GM23338 (cell line): Measurements from ENCODE around the gene RAD51B. TPM values are rescaled to one million over a fixed set of nuclear protein-coding genes. Genes with fewer than 3 reads are reported as not detected.

ENCODE experiments used
- ATAC-seq: fragments of 200-7000 bp; cut with Tn5 transposase; 3 replicates; pipeline ENCODE4 v1.9.1; 2020
- DNase-seq: peaks from one replicate; pipeline ENCODE4 v3.0.0-alpha.2; 2015; ENCODE audit warnings: low spot score
- H2AFZ ChIP-seq: fragments of 200-600 bp; sonication (generic); 2 replicates; pipeline ENCODE4 v1.8.0; 2016; ENCODE audit warnings: antibody characterized with exemption, mild to moderate bottlenecking, moderate library complexity
- H3F3A ChIP-seq: fragments of 200-600 bp; sonication (generic); replicated peaks from 2 replicates; pipeline ENCODE4 v1.8.0; 2017; ENCODE audit warnings: antibody characterized with exemption, mixed run types, low read depth
- H3K27ac ChIP-seq: fragments of 200-600 bp; sonication (generic); 2 replicates; pipeline ENCODE4 v1.6.1; 2016; ENCODE audit warnings: low read depth
- H3K27me3 ChIP-seq: fragments of 200-600 bp; sonication (generic); 2 replicates; pipeline ENCODE4 v1.8.0; 2016; ENCODE audit warnings: mild to moderate bottlenecking, mixed run types, moderate library complexity; ENCODE audit not compliant: insufficient read depth
- H3K36me3 ChIP-seq: fragments of 200-600 bp; sonication (generic); 2 replicates; pipeline ENCODE4 v1.8.0; 2016; ENCODE audit warnings: mild to moderate bottlenecking; ENCODE audit not compliant: insufficient read depth
- H3K4me1 ChIP-seq: fragments of 200-600 bp; sonication (generic); 2 replicates; pipeline ENCODE4 v1.8.0; 2016; ENCODE audit warnings: mild to moderate bottlenecking, moderate library complexity; ENCODE audit not compliant: insufficient read depth
- H3K4me2 ChIP-seq: fragments of 200-600 bp; sonication (generic); 2 replicates; pipeline ENCODE4 v1.7.1; 2017; ENCODE audit warnings: mixed run types
- H3K4me3 ChIP-seq: fragments of 200-600 bp; sonication (generic); 2 replicates; pipeline ENCODE4 v1.6.1; 2016; ENCODE audit warnings: mixed run types
- H3K79me2 ChIP-seq: fragments of 200-600 bp; sonication (generic); replicated peaks from 2 replicates; pipeline ENCODE4 v1.8.0; 2017; ENCODE audit warnings: mild to moderate bottlenecking; ENCODE audit not compliant: insufficient read depth
- H3K9me2 ChIP-seq: fragments of 200-600 bp; sonication (generic); 2 replicates; pipeline ENCODE4 v1.8.0; 2017; ENCODE audit not compliant: insufficient read depth
- H4K20me1 ChIP-seq: fragments of 200-600 bp; sonication (generic); replicated peaks from 2 replicates; pipeline ENCODE4 v1.8.0; 2017; ENCODE audit warnings: mild to moderate bottlenecking; ENCODE audit not compliant: insufficient read depth
- H3K27ac Mint-ChIP-seq: 2 replicates; pipeline ENCODE4 v1.8.0; 2020; ENCODE audit warnings: inconsistent platforms, mild to moderate bottlenecking, moderate library complexity, mixed read lengths
- H3K27me3 Mint-ChIP-seq: 3 replicates; pipeline ENCODE4 v1.8.0; 2022; ENCODE audit warnings: low read depth, mild to moderate bottlenecking, moderate library complexity, mixed read lengths, inconsistent platforms; ENCODE audit not compliant: insufficient read depth, poor library complexity
- H3K36me3 Mint-ChIP-seq: 3 replicates; pipeline ENCODE4 v1.8.0; 2021; ENCODE audit warnings: low read depth, mild to moderate bottlenecking, inconsistent platforms, moderate library complexity, mixed read lengths
- H3K4me1 Mint-ChIP-seq: 3 replicates; pipeline ENCODE4 v1.8.0; 2020; ENCODE audit warnings: mild to moderate bottlenecking, inconsistent platforms, mixed read lengths
- H3K4me3 Mint-ChIP-seq: 3 replicates; pipeline ENCODE4 v1.8.0; 2021; ENCODE audit warnings: moderate library complexity, mild to moderate bottlenecking, inconsistent platforms, mixed read lengths
- H3K9me3 Mint-ChIP-seq: 3 replicates; pipeline ENCODE4 v1.8.0; 2020; ENCODE audit warnings: moderate library complexity, mild to moderate bottlenecking, inconsistent platforms, mixed read lengths
- CREB1 ChIP-seq: fragments of 250-450 bp; sonication (Bioruptor Pico); IDR thresholded peaks from 2 replicates; pipeline ENCODE4 v1.5.0; 2020; ENCODE audit warnings: low read depth, mild to moderate bottlenecking, moderate library complexity
- EZH2 ChIP-seq: fragments of 200-600 bp; sonication (generic); IDR thresholded peaks from one replicate; pipeline ENCODE4 v1.8.0; 2017; ENCODE audit warnings: antibody characterized with exemption, mild to moderate bottlenecking, low read depth; ENCODE audit not compliant: unreplicated experiment
- EZH2phosphoT487 ChIP-seq: fragments of 200-600 bp; sonication (generic); IDR thresholded peaks from one replicate; pipeline ENCODE4 v1.8.1; 2018; ENCODE audit warnings: antibody characterized with exemption; ENCODE audit not compliant: unreplicated experiment
- NANOG ChIP-seq: IDR thresholded peaks from 2 replicates; pipeline ENCODE4 v1.6.1; 2016; ENCODE audit warnings: antibody characterized with exemption, borderline replicate concordance
- POLR2AphosphoS5 ChIP-seq: IDR thresholded peaks from 2 replicates; pipeline ENCODE4 v1.6.1; 2016; ENCODE audit warnings: antibody characterized with exemption, low read depth
- STAT1 ChIP-seq: IDR thresholded peaks from one replicate; pipeline ENCODE4 v1.6.1; 2016; ENCODE audit warnings: antibody characterized with exemption; ENCODE audit not compliant: unreplicated experiment
- ZNF114 ChIP-seq: fragments of 250-450 bp; sonication (Bioruptor Pico); IDR thresholded peaks from 2 replicates; pipeline ENCODE4 v1.5.0; 2020; ENCODE audit warnings: mild to moderate bottlenecking, moderate library complexity
- ZNF331 ChIP-seq: fragments of 250-450 bp; sonication (Bioruptor Pico); IDR thresholded peaks from 2 replicates; pipeline ENCODE4 v1.5.0; 2020; ENCODE audit warnings: low read depth, mild to moderate bottlenecking, moderate library complexity
- polyA plus RNA-seq: library from polyadenylated mRNA; unstranded; fragments of >200 nt; fragmentation: Nextera tagmentation; extraction: Ambion mirVana; gene quantifications from 2 replicates; pipeline ENCODE4 v1.2.1, GENCODE V29; 2016
- total RNA-seq: library from RNA; depleted of rRNA; stranded (reverse); fragments of >200 nt; shearing (Covaris generic); gene quantifications from 2 replicates; pipeline ENCODE4 v1.2.3, GENCODE V29; 2014
- TF ChIP-seq, protein P1 (sequence below): IDR thresholded peaks from 2 replicates; pipeline ENCODE4 v1.6.1; 2016; ENCODE audit warnings: antibody characterized with exemption
- TF ChIP-seq, protein P2 (sequence below): IDR thresholded peaks from one replicate; pipeline ENCODE4 v1.6.1; 2018; ENCODE audit warnings: antibody characterized with exemption; ENCODE audit not compliant: unreplicated experiment
- TF ChIP-seq, protein P3 (sequence below): fragments of 250-450 bp; sonication (Bioruptor Pico); IDR thresholded peaks from 2 replicates; pipeline ENCODE4 v1.5.0; 2020; ENCODE audit warnings: mild to moderate bottlenecking, moderate library complexity

The RAD51B gene
- total and polyA plus RNA-seq, 2 experiments from 2014 or later: 15.7 to 29.1 TPM

DNA sequence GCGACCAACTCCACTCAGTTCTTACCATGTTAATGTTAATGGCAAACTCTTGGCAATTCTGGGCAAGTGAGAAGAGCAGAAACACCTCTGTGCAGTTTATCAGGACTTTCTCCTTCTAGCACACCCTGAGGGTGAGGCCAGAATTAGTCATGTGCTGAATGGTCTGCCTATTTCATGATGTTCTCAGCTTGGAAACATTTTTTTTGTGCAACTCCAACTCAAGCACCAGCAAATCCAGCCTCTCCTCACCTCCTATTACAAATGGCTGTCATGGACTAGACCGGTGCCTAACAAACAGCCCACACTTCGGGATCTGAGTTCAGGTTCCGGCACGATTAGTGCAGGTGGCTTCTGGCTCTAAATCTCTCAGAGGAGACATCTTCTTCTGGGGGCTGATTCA is 727.3 kb downstream of the RAD51B start (continued):
- TF ChIP-seq ZNF331 (CRISPR knock-in tag) (no peak), POLR2AphosphoS5 (no peak), EZH2phosphoT487 (no peak)
- TF ChIP-seq, protein P1, sequence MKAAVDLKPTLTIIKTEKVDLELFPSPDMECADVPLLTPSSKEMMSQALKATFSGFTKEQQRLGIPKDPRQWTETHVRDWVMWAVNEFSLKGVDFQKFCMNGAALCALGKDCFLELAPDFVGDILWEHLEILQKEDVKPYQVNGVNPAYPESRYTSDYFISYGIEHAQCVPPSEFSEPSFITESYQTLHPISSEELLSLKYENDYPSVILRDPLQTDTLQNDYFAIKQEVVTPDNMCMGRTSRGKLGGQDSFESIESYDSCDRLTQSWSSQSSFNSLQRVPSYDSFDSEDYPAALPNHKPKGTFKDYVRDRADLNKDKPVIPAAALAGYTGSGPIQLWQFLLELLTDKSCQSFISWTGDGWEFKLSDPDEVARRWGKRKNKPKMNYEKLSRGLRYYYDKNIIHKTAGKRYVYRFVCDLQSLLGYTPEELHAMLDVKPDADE: no peak

DNA sequence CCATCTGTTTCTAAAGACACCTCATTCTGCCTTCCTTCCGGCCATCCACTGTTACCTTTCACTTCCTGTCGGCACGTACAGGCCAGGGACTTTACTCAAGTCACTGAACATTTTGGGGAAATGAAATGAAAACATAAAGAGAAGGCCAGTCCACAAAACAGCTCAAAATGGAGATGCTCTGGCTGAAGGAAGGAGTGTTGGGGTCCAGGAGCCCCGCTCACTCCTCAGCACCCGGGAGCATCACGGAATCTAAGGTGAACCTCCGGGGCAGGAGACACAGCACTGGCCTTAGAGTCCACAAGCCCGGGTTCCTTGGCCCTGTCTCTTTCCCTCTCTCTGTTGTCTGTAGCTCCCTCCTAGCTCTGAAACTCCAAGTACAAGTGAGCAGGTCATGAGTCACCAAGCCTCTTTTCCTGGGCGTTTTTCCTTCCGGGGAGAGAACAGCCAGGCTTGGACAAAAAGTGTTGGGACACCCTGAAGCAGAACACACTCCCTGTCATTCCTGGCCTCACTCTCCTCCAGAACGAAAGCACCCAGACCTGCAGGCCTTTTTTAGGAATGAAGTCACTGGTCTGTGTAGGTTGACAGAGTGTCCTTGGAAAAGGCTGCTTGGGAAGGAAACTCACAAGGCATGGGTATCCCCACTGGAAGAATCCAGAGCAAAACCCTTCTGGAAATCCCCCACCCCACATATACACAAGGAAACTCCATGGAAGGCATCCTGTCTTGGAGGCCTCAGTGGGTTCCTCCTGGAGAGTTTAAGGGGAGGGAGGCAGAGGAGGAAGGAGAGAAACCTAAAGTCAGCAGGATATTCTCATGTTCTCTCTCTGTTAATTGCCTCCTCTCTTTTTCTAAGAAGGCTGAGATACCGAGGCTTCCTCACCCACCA is 728.0 kb downstream of the RAD51B start:
- Mint-ChIP-seq H3K4me1 (peaks cover 27% of the 10 kb centered on the region), H3K27me3 (peaks cover 11% of the 10 kb centered on the region), H3K36me3 (no peaks in the 10 kb centered on the region), H3K4me3 (no peak overlapping the region), H3K27ac (no peak overlapping the region), H3K9me3 (no peaks in the 10 kb centered on the region)
- H4K20me1 ChIP-seq: no peaks in the 10 kb centered on the region
- H2AFZ ChIP-seq: no peak overlapping the region
- peaks cover 10% of the 10 kb centered on the region; the same call in 1 of the 2 replicates for H3K9me2 ChIP-seq
- DNase-seq (no peak), ATAC-seq (no peak)
- H3K36me3 ChIP-seq: no peaks in the 10 kb centered on the region; the same call in 1 of the 2 replicates
- peaks cover 6% of the 10 kb centered on the region; the same call in 1 of the 2 replicates for H3K27me3 ChIP-seq
- 0 out of 2 replicates have a peak, but pooled peaks cover 2% of the 10 kb centered on the region for H3F3A ChIP-seq
- no peak overlapping the region for H3K4me3 ChIP-seq
- no peaks in the 10 kb centered on the region for H3K79me2 ChIP-seq
- H3K4me2 ChIP-seq: no peak overlapping the region
- H3K27ac ChIP-seq: no peak overlapping the region
- H3K4me1 ChIP-seq: peaks cover 29% of the 10 kb centered on the region
- TF ChIP-seq CREB1 (CRISPR knock-in tag) (no peak), EZH2phosphoT487 (no peak), ZNF331 (CRISPR knock-in tag) (no peak), STAT1 (no peak), NANOG (no peak), EZH2 (no peak), ZNF114 (CRISPR knock-in tag) (no peak), POLR2AphosphoS5 (no peak)
- TF ChIP-seq, protein P2, sequence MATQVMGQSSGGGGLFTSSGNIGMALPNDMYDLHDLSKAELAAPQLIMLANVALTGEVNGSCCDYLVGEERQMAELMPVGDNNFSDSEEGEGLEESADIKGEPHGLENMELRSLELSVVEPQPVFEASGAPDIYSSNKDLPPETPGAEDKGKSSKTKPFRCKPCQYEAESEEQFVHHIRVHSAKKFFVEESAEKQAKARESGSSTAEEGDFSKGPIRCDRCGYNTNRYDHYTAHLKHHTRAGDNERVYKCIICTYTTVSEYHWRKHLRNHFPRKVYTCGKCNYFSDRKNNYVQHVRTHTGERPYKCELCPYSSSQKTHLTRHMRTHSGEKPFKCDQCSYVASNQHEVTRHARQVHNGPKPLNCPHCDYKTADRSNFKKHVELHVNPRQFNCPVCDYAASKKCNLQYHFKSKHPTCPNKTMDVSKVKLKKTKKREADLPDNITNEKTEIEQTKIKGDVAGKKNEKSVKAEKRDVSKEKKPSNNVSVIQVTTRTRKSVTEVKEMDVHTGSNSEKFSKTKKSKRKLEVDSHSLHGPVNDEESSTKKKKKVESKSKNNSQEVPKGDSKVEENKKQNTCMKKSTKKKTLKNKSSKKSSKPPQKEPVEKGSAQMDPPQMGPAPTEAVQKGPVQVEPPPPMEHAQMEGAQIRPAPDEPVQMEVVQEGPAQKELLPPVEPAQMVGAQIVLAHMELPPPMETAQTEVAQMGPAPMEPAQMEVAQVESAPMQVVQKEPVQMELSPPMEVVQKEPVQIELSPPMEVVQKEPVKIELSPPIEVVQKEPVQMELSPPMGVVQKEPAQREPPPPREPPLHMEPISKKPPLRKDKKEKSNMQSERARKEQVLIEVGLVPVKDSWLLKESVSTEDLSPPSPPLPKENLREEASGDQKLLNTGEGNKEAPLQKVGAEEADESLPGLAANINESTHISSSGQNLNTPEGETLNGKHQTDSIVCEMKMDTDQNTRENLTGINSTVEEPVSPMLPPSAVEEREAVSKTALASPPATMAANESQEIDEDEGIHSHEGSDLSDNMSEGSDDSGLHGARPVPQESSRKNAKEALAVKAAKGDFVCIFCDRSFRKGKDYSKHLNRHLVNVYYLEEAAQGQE: no peak
- TF ChIP-seq, protein P3, sequence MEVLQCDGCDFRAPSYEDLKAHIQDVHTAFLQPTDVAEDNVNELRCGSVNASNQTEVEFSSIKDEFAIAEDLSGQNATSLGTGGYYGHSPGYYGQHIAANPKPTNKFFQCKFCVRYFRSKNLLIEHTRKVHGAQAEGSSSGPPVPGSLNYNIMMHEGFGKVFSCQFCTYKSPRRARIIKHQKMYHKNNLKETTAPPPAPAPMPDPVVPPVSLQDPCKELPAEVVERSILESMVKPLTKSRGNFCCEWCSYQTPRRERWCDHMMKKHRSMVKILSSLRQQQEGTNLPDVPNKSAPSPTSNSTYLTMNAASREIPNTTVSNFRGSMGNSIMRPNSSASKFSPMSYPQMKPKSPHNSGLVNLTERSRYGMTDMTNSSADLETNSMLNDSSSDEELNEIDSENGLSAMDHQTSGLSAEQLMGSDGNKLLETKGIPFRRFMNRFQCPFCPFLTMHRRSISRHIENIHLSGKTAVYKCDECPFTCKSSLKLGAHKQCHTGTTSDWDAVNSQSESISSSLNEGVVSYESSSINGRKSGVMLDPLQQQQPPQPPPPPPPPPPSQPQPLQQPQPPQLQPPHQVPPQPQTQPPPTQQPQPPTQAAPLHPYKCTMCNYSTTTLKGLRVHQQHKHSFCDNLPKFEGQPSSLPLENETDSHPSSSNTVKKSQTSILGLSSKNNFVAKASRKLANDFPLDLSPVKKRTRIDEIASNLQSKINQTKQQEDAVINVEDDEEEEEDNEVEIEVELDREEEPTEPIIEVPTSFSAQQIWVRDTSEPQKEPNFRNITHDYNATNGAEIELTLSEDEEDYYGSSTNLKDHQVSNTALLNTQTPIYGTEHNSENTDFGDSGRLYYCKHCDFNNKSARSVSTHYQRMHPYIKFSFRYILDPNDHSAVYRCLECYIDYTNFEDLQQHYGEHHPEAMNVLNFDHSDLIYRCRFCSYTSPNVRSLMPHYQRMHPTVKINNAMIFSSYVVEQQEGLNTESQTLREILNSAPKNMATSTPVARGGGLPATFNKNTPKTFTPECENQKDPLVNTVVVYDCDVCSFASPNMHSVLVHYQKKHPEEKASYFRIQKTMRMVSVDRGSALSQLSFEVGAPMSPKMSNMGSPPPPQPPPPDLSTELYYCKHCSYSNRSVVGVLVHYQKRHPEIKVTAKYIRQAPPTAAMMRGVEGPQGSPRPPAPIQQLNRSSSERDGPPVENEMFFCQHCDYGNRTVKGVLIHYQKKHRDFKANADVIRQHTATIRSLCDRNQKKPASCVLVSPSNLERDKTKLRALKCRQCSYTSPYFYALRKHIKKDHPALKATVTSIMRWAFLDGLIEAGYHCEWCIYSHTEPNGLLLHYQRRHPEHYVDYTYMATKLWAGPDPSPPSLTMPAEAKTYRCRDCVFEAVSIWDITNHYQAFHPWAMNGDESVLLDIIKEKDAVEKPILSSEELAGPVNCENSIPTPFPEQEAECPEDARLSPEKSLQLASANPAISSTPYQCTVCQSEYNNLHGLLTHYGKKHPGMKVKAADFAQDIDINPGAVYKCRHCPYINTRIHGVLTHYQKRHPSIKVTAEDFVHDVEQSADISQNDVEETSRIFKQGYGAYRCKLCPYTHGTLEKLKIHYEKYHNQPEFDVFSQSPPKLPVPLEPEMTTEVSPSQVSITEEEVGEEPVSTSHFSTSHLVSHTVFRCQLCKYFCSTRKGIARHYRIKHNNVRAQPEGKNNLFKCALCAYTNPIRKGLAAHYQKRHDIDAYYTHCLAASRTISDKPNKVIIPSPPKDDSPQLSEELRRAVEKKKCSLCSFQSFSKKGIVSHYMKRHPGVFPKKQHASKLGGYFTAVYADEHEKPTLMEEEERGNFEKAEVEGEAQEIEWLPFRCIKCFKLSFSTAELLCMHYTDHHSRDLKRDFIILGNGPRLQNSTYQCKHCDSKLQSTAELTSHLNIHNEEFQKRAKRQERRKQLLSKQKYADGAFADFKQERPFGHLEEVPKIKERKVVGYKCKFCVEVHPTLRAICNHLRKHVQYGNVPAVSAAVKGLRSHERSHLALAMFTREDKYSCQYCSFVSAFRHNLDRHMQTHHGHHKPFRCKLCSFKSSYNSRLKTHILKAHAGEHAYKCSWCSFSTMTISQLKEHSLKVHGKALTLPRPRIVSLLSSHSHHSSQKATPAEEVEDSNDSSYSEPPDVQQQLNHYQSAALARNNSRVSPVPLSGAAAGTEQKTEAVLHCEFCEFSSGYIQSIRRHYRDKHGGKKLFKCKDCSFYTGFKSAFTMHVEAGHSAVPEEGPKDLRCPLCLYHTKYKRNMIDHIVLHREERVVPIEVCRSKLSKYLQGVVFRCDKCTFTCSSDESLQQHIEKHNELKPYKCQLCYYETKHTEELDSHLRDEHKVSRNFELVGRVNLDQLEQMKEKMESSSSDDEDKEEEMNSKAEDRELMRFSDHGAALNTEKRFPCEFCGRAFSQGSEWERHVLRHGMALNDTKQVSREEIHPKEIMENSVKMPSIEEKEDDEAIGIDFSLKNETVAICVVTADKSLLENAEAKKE: no peak
- TF ChIP-seq, protein P1: no peak
